Spleen (tissue), 11 donors: ENCODE measurements around the gene ITM2B. TPM values are rescaled to one million over a fixed set of nuclear protein-coding genes. Genes with fewer than 3 reads are reported as not detected.

Experiments
- DNase-seq: peaks from one replicate; pipeline ENCODE4 v3.0.0-alpha.2; 2020
- H3K27ac ChIP-seq, 8 donors: fragments of 200-600 bp; sonication (generic) in 7 of 8; 1 replicate in 4 of 8; 2 replicates in 4 of 8; pipeline versions ENCODE4 v1.5.0 to v1.8.0; 2016 to 2021; ENCODE audit warnings: inconsistent platforms in 4 of 8, mild to moderate bottlenecking in 4 of 8, moderate library complexity in 1 of 8
- H3K27me3 ChIP-seq, 7 donors: fragments of 200-600 bp; sonication (generic) in 6 of 7; replicated peaks in 1 of 7; 1 replicate in 4 of 7; 2 replicates in 3 of 7; pipeline versions ENCODE4 v1.5.0 to v1.8.0; 2016 to 2021; ENCODE audit warnings: inconsistent platforms in 3 of 7, mild to moderate bottlenecking in 1 of 7
- H3K36me3 ChIP-seq, 6 donors: fragments of 200-600 bp; sonication (generic) in 5 of 6; 1 replicate in 4 of 6; 2 replicates in 2 of 6; pipeline versions ENCODE4 v1.5.0 to v1.8.0; 2016 to 2021; ENCODE audit warnings: inconsistent platforms in 2 of 6
- H3K4me1 ChIP-seq, 6 donors: fragments of 200-600 bp; sonication (generic) in 5 of 6; 1 replicate in 3 of 6; 2 replicates in 3 of 6; pipeline versions ENCODE4 v1.5.0 to v1.8.0; 2016 to 2021; ENCODE audit warnings: inconsistent platforms in 3 of 6
- H3K4me3 ChIP-seq, 8 donors: fragments of 200-600 bp; sonication (generic) in 7 of 8; 1 replicate in 4 of 8; 2 replicates in 4 of 8; pipeline versions ENCODE4 v1.5.0 to v1.8.0; 2016 to 2021; ENCODE audit warnings: inconsistent platforms in 4 of 8, mild to moderate bottlenecking in 4 of 8, moderate library complexity in 2 of 8
- H3K9me3 ChIP-seq, 8 donors: fragments of 200-600 bp; sonication (generic) in 7 of 8; 1 replicate in 4 of 8; 2 replicates in 4 of 8; pipeline versions ENCODE4 v1.5.0 to v1.8.0; 2016 to 2021; ENCODE audit warnings: inconsistent platforms in 4 of 8
- POLR2A ChIP-seq, 3 donors: fragments of 450-650 bp; IDR thresholded peaks; one replicate each; pipeline ENCODE4 v1.5.1; 2017; ENCODE audit warnings: antibody characterized with exemption in 3 of 3, mild to moderate bottlenecking in 1 of 3
- POLR2AphosphoS5 ChIP-seq, 3 donors: sonication (generic); formaldehyde crosslinking; IDR thresholded peaks; one replicate each; pipeline ENCODE4 v1.5.1; 2017; ENCODE audit warnings: antibody characterized with exemption in 3 of 3
- WGBS, 5 donors: extraction: QIAGEN DNeasy Blood & Tissue Kit in 3 of 5; methylation state at CpG; one replicate each; pipeline versions ENCODE4 v1.1.5 to v1.1.7; 2013 to 2018; 5-methylcytosine and 5-hydroxymethylcytosine counted together
- intact Hi-C: fragments of 100-400 bp; cut with DNase I; formaldehyde crosslinking; loops from one replicate; pipeline ENCODE4 v1.15.0; 2023; ENCODE audit warnings: low total_unique reads
- polyA plus RNA-seq, 3 donors: library from polyadenylated mRNA; stranded (reverse); fragments of 200-250 nt; gene quantifications; one replicate each; pipeline ENCODE4 v1.2.1, GENCODE V29; 2013
- total RNA-seq, 7 donors: library from RNA; depleted of rRNA in 3 of 7; stranded (reverse); fragments of >200 nt in 3 of 7; fragmentation: NEBNext Ultra II Directional in 4 of 7; extraction: Animal tissue kit (Norgen Biotek cat#: 25700) in 4 of 7; gene quantifications; one replicate each; pipeline versions ENCODE4 v1.1.0 to v1.2.1, GENCODE V29; 2016 to 2021
- TF ChIP-seq, protein P1 (sequence below), 11 experiments: fragments of 200-600 bp in 7 of 11; fragments of 450-650 bp in 4 of 11; sonication (generic) in 4 of 11; IDR thresholded peaks in 8 of 11; conservative IDR thresholded peaks in 3 of 11; 1 replicate in 7 of 11; 2 replicates in 4 of 11; pipeline versions ENCODE4 v1.4.0 to v1.8.0; 2016 to 2021; ENCODE audit warnings: antibody characterized with exemption in 11 of 11, inconsistent platforms in 4 of 11, mild to moderate bottlenecking in 1 of 11
- donor health status: healthy with polysubstance abuse.
- donor health status: DM: no; HTN: no; CAD: no; lungs with moderate emphysema.
- donor health status: DM: no; HTN: no; CAD: no.
- donor health status: Bipolar disorder and iron deficiency.
- donor health status: healthy.
- donor health status: DM: no; HTN: no; CAD: no.
- donor health status: DM: yes; HTN: yes; CAD: no.

ITM2B gene
- total and polyA plus RNA-seq, 10 donors: 244 to 890 (median 651) TPM

DNA sequence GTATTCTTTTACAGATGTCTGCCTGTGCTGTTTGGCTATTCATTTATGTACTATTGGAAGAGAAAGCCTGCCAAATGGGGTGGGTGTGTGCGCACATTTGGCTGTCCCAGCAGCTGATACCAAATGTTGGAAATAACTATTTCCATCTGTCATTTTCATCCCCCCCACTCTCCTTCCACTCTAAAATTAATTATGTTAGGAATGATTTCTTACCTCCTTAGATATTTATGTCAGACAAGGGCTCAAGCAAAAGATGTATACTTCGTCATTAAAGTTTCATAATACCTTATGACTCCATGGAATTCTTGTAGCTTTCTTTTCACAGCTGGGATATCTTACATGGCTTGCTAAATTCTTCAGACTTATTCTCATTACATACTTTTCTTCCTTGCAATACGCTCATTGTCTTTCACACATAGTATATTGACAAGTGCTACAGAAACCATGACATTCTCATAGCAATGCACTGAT lies 18.6 kb downstream of the ITM2B start:
- WGBS, 5 donors: 78 to 87% (median 82%) methylated on average over 3 of the region's 3 CpGs
- TF ChIP-seq, protein P1, sequence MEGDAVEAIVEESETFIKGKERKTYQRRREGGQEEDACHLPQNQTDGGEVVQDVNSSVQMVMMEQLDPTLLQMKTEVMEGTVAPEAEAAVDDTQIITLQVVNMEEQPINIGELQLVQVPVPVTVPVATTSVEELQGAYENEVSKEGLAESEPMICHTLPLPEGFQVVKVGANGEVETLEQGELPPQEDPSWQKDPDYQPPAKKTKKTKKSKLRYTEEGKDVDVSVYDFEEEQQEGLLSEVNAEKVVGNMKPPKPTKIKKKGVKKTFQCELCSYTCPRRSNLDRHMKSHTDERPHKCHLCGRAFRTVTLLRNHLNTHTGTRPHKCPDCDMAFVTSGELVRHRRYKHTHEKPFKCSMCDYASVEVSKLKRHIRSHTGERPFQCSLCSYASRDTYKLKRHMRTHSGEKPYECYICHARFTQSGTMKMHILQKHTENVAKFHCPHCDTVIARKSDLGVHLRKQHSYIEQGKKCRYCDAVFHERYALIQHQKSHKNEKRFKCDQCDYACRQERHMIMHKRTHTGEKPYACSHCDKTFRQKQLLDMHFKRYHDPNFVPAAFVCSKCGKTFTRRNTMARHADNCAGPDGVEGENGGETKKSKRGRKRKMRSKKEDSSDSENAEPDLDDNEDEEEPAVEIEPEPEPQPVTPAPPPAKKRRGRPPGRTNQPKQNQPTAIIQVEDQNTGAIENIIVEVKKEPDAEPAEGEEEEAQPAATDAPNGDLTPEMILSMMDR (IDR thresholded peaks at IDR 0.05 in 8 of 11, conservative IDR thresholded peaks at IDR 0.05 in 3 of 11): no peak
- TF ChIP-seq POLR2A (IDR thresholded peaks at IDR 0.05) (no peak), POLR2AphosphoS5 (IDR thresholded peaks at IDR 0.05) (peak in 1 of 3 donors; percentile 14)
- intact Hi-C loops: no loop called here
- H3K27ac ChIP-seq: peak overlapping the region in 3 of 8 donors; percentile 2 to 19 (median 12)
- no peak overlapping the region for H3K4me3 ChIP-seq
- no peak for DNase-seq
- peaks cover 4 to 100% (median 68%) of the 10 kb centered on the region in 6 donors for H3K4me1 ChIP-seq
- peaks cover 0 to 59% (median 33%) of the 10 kb centered on the region in 6 donors for H3K36me3 ChIP-seq
- H3K27me3 ChIP-seq: no peaks in the 10 kb centered on the region
- no peaks in the 10 kb centered on the region for H3K9me3 ChIP-seq

DNA sequence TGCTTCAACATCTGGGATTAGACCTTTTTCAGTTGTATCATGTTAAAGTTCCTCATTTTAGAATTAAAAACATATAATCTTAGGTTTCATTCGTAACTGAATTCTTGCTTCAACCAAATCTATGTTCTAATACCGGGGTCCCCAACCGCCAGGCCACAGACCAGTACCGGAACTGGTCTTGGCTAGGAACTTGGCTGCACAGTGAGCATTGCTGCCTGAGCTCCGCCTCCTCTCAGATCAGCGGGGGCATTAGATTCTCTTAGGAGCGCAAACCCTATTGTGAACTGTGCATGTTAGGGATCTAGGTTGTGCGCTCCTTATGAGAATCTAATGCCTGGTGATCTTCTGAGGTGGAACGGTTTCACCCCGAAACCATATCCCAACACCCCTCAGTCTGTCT lies 19.2 kb downstream of the ITM2B start:
- Histone ChIP-seq H3K4me3 (no peak overlapping the region), H3K36me3 (peaks cover 0 to 65% (median 37%) of the 10 kb centered on the region in 6 donors), H3K4me1 (peaks cover 4 to 100% (median 63%) of the 10 kb centered on the region in 6 donors), H3K9me3 (no peaks in the 10 kb centered on the region), H3K27me3 (no peaks in the 10 kb centered on the region), H3K27ac (peak overlapping the region in 2 of 8 donors; percentile 2 to 19)
- intact Hi-C loops: no loop called here
- 90 to 97% (median 93%) methylated on average over 10 of the region's 10 CpGs for WGBS, 5 donors
- DNase-seq: no peak
- TF ChIP-seq POLR2AphosphoS5 (IDR thresholded peaks at IDR 0.05): peak in 1 of 3 donors; percentile 41
- TF ChIP-seq, protein P1 (IDR thresholded peaks at IDR 0.05 in 8 of 11, conservative IDR thresholded peaks at IDR 0.05 in 3 of 11): no peak

DNA sequence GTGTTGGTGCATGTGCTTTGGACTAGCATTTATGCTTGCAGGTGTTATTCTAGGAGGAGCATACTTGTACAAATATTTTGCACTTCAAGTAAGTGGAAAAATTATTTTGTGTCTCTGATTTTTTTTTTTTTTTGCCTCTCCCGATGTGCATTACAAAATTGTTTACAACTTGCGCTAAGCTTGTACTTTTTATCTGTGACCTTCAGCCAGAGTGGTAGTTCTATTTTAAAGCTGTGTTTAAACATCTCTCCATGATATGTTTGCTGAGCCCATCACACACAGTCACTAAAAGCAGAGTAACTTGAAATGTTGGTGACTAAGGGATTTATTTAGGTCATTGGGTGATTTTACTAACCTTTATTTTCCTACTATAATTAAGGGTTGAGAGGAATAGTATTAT lies 20.8 kb downstream of the ITM2B start:
- WGBS, 5 donors: 76 to 92% (median 84%) methylated on average over 2 of the region's 2 CpGs
- DNase-seq: no peak
- no peak for TF ChIP-seq POLR2A (IDR thresholded peaks at IDR 0.05)
- no peak for TF ChIP-seq POLR2AphosphoS5 (IDR thresholded peaks at IDR 0.05)
- TF ChIP-seq, protein P1 (IDR thresholded peaks at IDR 0.05 in 8 of 11, conservative IDR thresholded peaks at IDR 0.05 in 3 of 11): no peak
- intact Hi-C loops: no loop called here
- Histone ChIP-seq H3K27me3 (no peaks in the 10 kb centered on the region), H3K4me3 (no peak overlapping the region), H3K36me3 (peaks cover 0 to 81% (median 51%) of the 10 kb centered on the region in 6 donors), H3K4me1 (peaks cover 4 to 100% (median 49%) of the 10 kb centered on the region in 6 donors), H3K27ac (peak overlapping the region in 1 of 8 donors; percentile 10), H3K9me3 (no peaks in the 10 kb centered on the region)

DNA sequence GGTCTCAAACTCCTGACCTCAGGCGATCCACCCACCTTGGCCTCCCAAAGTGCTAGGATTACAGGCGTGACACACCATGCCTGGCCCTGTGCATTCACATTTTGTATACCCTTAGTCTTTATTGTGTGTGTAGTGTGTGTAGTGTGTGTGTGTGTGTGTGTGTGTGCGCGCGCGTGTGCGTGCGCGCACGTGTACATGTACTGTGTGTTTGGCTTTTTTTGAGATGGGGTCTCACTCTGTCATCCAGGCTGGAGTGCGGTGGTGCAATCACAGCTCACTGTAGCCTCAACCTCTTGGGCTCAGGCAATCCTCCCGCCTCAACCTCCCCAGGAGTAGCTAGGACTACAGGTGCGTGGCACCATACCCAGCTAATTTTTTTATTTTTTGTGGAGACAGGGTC lies 22.1 kb downstream of the ITM2B start:
- TF ChIP-seq, protein P1 (IDR thresholded peaks at IDR 0.05 in 8 of 11, conservative IDR thresholded peaks at IDR 0.05 in 3 of 11): no peak
- peak in 1 of 3 donors; percentile 10 for TF ChIP-seq POLR2AphosphoS5 (IDR thresholded peaks at IDR 0.05)
- WGBS, 5 donors: 89 to 100% (median 95%) methylated on average over 13 of the region's 13 CpGs
- no peaks in the 10 kb centered on the region for H3K27me3 ChIP-seq
- H3K27ac ChIP-seq: no peak overlapping the region
- intact Hi-C loops: no loop called here
- no peaks in the 10 kb centered on the region for H3K9me3 ChIP-seq
- peaks cover 0 to 91% (median 63%) of the 10 kb centered on the region in 6 donors for H3K36me3 ChIP-seq
- no peak overlapping the region for H3K4me3 ChIP-seq
- DNase-seq: no peak
- peaks cover 4 to 100% (median 38%) of the 10 kb centered on the region in 6 donors for H3K4me1 ChIP-seq
